HG03280 (cell line): ENCODE data around the gene C5orf15.
"Not testable (repeated sequence)": the region's sequence is repeated elsewhere in the genome, so short reads cannot be mapped to it uniquely, and the experiment has no call there.

Experiments
- ATAC-seq: cut with Tn5 transposase; IDR thresholded peaks from one replicate; pipeline ENCODE4 v1.9.1; 2021; ENCODE audit warnings: mild to moderate bottlenecking, moderate library complexity; ENCODE audit not compliant: unreplicated experiment

The C5orf15 gene

GRCh38 chr5:133963493-133964128, 4.8 kb downstream of the C5orf15 start:
- no peak for ATAC-seq

DNA sequence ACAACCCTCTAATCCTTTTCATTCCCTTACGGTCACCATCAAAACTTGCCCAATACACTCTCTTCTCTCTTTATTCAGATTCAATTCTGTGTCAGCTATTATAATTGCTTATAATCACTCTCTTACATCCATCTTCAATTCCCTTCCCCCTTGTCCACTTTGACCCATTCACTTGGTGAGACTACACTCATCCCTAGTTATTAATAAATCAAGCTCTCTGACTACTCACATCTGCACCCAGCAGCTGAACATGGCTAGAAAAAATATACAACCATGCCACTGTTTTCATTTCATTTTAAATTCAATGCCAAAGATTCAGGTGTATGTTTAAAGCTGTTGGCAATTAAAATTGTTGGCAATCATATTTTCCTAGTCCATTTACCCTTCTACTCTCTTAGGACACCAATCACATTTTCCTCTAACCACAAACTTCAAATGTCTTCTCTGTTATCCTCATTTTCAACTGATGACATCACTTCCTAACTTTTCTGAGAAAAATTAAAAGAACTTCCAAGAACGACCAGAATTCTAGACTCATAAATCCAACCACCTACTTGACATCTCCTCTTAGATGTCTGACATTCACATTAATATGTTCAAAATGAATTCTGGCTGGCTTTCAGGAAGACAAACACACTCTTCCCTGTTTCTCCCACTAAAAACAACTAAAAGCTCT, 5.5 kb downstream of the C5orf15 start:
- no peak for ATAC-seq

DNA sequence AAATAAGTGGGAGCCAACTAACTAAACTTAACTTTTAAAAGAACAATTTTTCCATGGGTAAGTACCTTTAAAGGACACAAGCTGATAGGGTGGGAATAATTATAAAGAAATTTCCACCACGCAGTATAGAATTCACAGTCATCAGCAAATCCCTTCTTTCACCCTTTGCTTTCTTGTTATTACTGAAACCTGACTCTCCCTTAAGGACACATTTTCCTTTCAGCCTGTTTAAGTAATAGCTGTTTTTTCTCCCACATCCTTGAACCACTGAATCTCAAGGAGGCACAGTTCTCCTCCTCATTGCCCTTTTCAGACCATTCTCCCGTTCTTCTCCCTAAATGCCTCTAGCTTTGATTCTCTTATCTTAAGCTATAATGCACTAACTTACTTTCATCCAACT, 6.3 kb downstream of the C5orf15 start:
- ATAC-seq: no peak

- no peak for ATAC-seq
These were observed 8.8 kb downstream of the C5orf15 start for GRCh38 chr5:133959643-133960042.

GRCh38 chr5:133957591-133957990, 10.8 kb downstream of the C5orf15 start:
- ATAC-seq: no peak

DNA sequence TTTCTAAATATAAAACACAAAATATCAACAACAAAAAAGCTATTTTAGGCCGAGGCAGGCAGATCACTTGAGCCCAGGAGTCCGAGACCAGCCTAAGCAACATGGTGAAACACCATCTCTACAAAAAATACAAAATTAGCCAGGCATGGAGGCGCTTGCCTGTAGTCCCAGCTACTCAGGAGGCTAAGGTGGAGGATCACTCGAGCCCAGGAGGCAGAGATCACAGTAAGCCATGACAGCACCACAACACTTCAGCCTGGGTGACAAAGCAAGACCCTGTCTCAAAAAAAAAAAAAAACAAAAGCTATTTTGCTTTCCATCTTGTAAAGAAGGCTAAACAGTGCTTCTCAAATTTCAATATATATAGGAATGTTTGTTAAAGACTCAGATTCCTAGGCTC, 11.3 kb downstream of the C5orf15 start:
- no peak for ATAC-seq

- not testable (repeated sequence) for ATAC-seq
These were observed 12.2 kb downstream of the C5orf15 start for GRCh38 chr5:133956196-133956595.

DNA sequence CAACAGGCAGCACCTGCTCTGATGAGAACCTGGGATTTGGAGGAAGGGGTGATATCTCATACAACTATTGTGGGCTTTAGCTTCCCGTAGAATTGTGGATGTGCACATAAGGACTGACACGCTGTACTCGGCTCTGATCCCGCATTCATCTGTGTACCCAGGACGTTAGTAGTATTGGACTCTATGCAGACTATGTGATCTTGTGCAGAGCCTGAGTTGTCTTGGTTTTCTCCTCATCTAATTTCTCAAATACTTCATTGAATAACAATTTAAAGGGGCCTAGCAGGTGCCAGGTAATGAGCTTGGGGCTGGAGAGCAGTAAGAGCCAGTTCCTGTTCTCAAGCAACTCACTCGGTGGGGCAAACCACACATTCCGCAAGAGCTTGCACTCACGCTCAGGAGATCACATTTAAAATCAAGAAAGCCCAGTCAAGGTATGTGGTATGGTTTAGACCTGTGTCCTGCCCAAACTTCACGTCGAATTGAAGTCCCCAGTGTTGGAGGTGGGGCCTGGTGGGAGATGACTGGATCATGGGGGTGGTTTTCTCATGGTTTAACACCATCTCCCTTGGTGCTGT, 14.8 kb downstream of the C5orf15 start:
- no peak for ATAC-seq

GRCh38 chr5:133952729-133953567, 15.5 kb downstream of the C5orf15 start:
- no peak for ATAC-seq

GRCh38 chr5:133950821-133951612, 17.4 kb downstream of the C5orf15 start:
- ATAC-seq: no peak

GRCh38 chr5:133948721-133949120, 19.7 kb downstream of the C5orf15 start:
- no peak for ATAC-seq

DNA sequence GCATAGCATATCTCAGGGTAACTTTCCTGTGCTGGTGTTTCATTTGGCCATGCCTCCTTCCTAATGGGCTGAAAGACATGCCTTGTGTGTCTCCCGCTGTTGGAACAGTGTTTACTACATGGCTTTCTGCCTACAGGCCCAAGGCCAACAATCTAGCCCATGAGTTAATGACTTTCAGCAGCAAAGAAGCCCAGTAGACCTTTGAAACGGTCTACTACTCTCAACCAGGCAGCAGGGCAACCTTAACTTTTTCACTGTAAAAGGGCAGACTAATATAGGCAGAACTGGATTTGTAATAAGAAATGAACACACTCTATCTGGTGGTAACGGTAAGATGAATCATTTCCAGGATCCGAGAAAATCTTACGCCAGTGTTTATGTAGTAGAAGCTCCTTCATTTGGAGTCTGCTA, 21.0 kb downstream of the C5orf15 start:
- ATAC-seq: no peak

GRCh38 chr5:133945568-133945967, 22.9 kb downstream of the C5orf15 start:
- ATAC-seq: no peak

- ATAC-seq: no peak
These were observed 23.9 kb downstream of the C5orf15 start for GRCh38 chr5:133944263-133945185.

DNA sequence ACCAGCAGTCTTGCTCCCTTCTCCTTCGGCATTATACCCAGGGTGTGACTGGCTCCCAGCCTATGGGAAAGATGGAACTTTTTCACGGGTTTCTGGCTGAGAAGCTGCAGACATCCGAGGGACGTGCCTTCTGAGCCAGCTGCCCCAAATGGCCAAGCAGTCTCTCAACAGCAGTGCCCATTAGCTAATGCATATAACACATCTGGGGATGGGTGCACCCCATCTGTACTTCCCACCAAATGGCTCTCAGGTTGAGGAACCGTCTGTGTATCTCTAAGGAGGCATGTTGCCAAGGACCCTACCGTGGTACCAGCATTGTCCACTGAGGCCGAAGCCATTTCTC, 25.0 kb downstream of the C5orf15 start:
- ATAC-seq: no peak

DNA sequence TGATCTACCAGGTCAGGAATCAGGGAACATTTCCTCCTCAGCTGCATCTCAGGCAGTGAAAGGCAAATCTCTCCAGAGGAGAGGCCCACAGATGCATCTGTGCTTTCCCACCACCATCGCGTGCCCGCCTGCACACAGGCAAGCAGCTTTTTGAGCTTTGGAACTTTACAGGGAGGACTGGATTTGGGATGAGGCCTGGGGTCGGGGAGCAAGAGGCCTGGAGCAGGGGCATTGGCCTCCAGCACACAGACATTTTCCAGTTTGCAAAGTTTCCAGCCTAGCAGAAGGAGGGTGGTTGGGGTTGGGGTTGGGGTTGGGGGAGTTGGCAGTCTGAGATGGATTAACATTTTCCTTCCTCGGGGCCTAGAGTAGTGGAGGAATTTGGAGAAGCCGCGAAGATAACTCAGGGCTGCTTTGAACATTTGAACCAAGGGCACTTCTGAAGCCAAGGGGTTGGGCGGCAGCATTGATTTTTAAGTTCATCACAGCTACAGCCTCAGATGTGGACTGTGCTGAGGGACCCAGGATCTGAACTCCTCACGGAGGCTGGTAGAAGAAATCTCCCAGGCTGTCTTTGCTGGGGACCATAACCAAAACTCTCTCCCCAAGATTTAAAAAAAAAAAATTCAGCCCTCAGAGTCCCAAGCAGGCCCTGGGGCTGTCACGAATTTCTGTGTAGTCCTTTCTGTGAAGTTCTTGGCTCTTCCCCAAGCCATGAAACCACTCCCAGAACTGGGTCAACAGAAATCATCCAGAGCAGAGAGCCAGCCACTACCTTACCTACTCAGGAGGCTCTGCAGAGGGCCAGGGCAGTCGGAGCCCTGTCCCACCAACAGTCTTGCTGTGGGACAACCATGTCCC, 25.6 kb downstream of the C5orf15 start:
- no peak for ATAC-seq

- no peak for ATAC-seq
These were observed 26.8 kb downstream of the C5orf15 start for GRCh38 chr5:133941456-133942196.

- no peak for ATAC-seq
These were observed 28.8 kb downstream of the C5orf15 start for GRCh38 chr5:133939668-133940067.
